Hepatocyte (in vitro differentiated cells): ENCODE results near the gene NHS. TPM values are rescaled to one million over a fixed set of nuclear protein-coding genes. Genes with fewer than 3 reads are reported as not detected.

Experiments
- DNase-seq: peaks from one replicate; pipeline ENCODE4 v3.0.0-alpha.2; 2016; ENCODE audit warnings: low spot score
- H2AFZ ChIP-seq: fragments of 200-600 bp; sonication (generic); 2 replicates; pipeline ENCODE4 v1.6.0; 2016; ENCODE audit warnings: antibody characterized with exemption, mild to moderate bottlenecking
- H3K27ac ChIP-seq: fragments of 200-600 bp; sonication (generic); 2 replicates; pipeline ENCODE4 v1.5.1; 2016; ENCODE audit warnings: mild to moderate bottlenecking
- H3K27me3 ChIP-seq: fragments of 200-600 bp; sonication (generic); 2 replicates; pipeline ENCODE4 v1.6.1; 2016
- H3K36me3 ChIP-seq: fragments of 200-600 bp; sonication (generic); replicated peaks from 2 replicates; pipeline ENCODE4 v1.5.1; 2016; ENCODE audit warnings: low read depth; ENCODE audit not compliant: insufficient read depth
- H3K4me1 ChIP-seq: fragments of 200-600 bp; sonication (generic); 2 replicates; pipeline ENCODE4 v1.5.1; 2016; ENCODE audit warnings: mild to moderate bottlenecking, moderate library complexity; ENCODE audit not compliant: insufficient read depth
- H3K4me2 ChIP-seq: fragments of 200-600 bp; sonication (generic); 2 replicates; pipeline ENCODE4 v1.6.0; 2016
- H3K4me3 ChIP-seq: fragments of 200-600 bp; sonication (generic); 2 replicates; pipeline ENCODE4 v1.5.1; 2016; ENCODE audit warnings: mild to moderate bottlenecking
- H3K79me2 ChIP-seq: fragments of 200-600 bp; sonication (generic); 2 replicates; pipeline ENCODE4 v1.6.0; 2017; ENCODE audit warnings: mild to moderate bottlenecking
- H3K9me2 ChIP-seq: fragments of 200-600 bp; sonication (generic); replicated peaks from 2 replicates; pipeline ENCODE4 v1.6.0; 2017; ENCODE audit warnings: mild to moderate bottlenecking; ENCODE audit not compliant: insufficient read depth
- H3K9me3 ChIP-seq: fragments of 200-600 bp; sonication (generic); 2 replicates; pipeline ENCODE4 v1.5.1; 2016; ENCODE audit warnings: low read depth, mild to moderate bottlenecking
- H4K20me1 ChIP-seq: fragments of 200-600 bp; sonication (generic); 2 replicates; pipeline ENCODE4 v1.6.0; 2016; ENCODE audit warnings: mild to moderate bottlenecking; ENCODE audit not compliant: insufficient read depth, poor library complexity, severe bottlenecking
- EZH2 ChIP-seq: fragments of 200-600 bp; sonication (generic); IDR thresholded peaks from 2 replicates; pipeline ENCODE4 v1.6.1; 2016; ENCODE audit warnings: antibody characterized with exemption, mild to moderate bottlenecking, borderline replicate concordance
- EZH2phosphoT487 ChIP-seq: fragments of 200-600 bp; sonication (generic); IDR thresholded peaks from one replicate; pipeline ENCODE4 v1.6.1; 2018; ENCODE audit warnings: antibody characterized with exemption, mild to moderate bottlenecking, low read depth, moderate library complexity; ENCODE audit not compliant: unreplicated experiment, severe bottlenecking
- WGBS: methylation state at CpG from one replicate; pipeline ENCODE4 v1.1.6; 2016; ENCODE audit warnings: low lambda C conversion rate; ENCODE audit errors: missing lambda C conversion rate; 5-methylcytosine and 5-hydroxymethylcytosine counted together
- polyA plus RNA-seq: library from polyadenylated mRNA; unstranded; fragments of >200 nt; fragmentation: Nextera tagmentation; extraction: Ambion mirVana; gene quantifications from 2 replicates; pipeline ENCODE4 v1.2.1, GENCODE V29; 2016
- total RNA-seq: library from RNA; depleted of rRNA; stranded (reverse); fragments of >200 nt; gene quantifications from 2 replicates; pipeline ENCODE4 v1.2.3, GENCODE V29; 2014
- TF ChIP-seq, protein P1 (sequence below): fragments of 200-600 bp; sonication (generic); IDR thresholded peaks from 2 replicates; pipeline ENCODE4 v1.5.1; 2016; ENCODE audit warnings: antibody characterized with exemption, mild to moderate bottlenecking; ENCODE audit not compliant: poor library complexity

NHS gene
- total and polyA plus RNA-seq, 2 experiments from 2014 or later = 0.35 to 3.1 TPM

DNA sequence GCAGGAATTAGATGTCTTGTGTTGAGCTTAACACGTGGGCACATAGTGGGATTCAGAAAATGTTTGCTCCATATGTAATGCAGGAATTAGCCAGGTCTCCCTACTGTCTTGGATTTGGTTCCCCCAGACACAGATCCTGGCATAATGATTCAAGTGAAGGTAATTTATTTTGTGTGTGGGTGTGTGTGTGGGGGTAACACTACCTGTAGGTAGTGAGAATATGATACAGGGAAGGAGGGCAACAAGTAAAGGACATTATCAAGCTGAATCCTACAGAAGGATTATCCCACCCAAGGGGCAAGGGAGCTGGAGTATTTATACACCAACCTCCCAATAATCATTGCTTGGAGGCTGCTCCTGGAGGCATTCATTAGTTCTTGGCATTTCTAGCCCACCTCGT lies 101.4 kb downstream of the NHS start:
- Histone ChIP-seq H3K4me3 (no peak overlapping the region), H3K27ac (no peak overlapping the region), H3K9me2 (no peaks in the 10 kb centered on the region), H4K20me1 (no peaks in the 10 kb centered on the region), H3K4me2 (no peak overlapping the region), H3K4me1 (no peaks in the 10 kb centered on the region), H3K9me3 (no peaks in the 10 kb centered on the region), H2AFZ (no peak overlapping the region), H3K27me3 (no peaks in the 10 kb centered on the region), H3K79me2 (no peaks in the 10 kb centered on the region), H3K36me3 (no peaks in the 10 kb centered on the region)
- TF ChIP-seq, protein P1, sequence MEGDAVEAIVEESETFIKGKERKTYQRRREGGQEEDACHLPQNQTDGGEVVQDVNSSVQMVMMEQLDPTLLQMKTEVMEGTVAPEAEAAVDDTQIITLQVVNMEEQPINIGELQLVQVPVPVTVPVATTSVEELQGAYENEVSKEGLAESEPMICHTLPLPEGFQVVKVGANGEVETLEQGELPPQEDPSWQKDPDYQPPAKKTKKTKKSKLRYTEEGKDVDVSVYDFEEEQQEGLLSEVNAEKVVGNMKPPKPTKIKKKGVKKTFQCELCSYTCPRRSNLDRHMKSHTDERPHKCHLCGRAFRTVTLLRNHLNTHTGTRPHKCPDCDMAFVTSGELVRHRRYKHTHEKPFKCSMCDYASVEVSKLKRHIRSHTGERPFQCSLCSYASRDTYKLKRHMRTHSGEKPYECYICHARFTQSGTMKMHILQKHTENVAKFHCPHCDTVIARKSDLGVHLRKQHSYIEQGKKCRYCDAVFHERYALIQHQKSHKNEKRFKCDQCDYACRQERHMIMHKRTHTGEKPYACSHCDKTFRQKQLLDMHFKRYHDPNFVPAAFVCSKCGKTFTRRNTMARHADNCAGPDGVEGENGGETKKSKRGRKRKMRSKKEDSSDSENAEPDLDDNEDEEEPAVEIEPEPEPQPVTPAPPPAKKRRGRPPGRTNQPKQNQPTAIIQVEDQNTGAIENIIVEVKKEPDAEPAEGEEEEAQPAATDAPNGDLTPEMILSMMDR = no peak
- TF ChIP-seq EZH2phosphoT487 = no peak
- TF ChIP-seq EZH2 = no peak
- no peak for DNase-seq
- 50% methylated on average over 2 of the region's 2 CpGs for WGBS

DNA sequence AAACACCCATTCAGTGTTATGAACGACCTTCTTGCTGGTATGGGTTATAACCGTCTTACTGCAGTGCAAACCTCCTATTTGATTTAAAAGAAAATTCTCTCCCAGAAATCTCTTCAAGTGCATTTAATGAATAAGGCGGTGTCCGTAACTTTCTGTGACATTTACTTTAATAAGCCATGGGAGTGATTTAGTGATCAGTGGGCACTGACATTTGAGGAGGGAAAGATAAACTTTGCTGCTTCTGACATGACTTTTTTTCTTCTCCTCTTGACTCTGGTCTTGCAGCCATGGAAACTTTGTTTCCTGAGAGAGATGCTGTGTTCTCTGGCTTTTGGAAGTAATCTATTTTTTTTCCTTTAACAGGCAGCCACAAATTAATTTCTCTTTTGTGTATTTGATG lies 106.1 kb downstream of the NHS start:
- 78% methylated on average over 4 of the region's 4 CpGs for WGBS
- no peak for DNase-seq
- Histone ChIP-seq H3K9me3 (no peaks in the 10 kb centered on the region), H3K4me1 (no peaks in the 10 kb centered on the region), H3K4me3 (no peak overlapping the region), H3K27ac (no peak overlapping the region), H3K27me3 (no peaks in the 10 kb centered on the region), H3K9me2 (no peaks in the 10 kb centered on the region), H4K20me1 (no peaks in the 10 kb centered on the region), H3K36me3 (no peaks in the 10 kb centered on the region), H2AFZ (no peak overlapping the region), H3K4me2 (no peak overlapping the region), H3K79me2 (no peaks in the 10 kb centered on the region)
- TF ChIP-seq EZH2phosphoT487 = no peak
- no peak for TF ChIP-seq EZH2
- TF ChIP-seq, protein P1 = no peak

DNA sequence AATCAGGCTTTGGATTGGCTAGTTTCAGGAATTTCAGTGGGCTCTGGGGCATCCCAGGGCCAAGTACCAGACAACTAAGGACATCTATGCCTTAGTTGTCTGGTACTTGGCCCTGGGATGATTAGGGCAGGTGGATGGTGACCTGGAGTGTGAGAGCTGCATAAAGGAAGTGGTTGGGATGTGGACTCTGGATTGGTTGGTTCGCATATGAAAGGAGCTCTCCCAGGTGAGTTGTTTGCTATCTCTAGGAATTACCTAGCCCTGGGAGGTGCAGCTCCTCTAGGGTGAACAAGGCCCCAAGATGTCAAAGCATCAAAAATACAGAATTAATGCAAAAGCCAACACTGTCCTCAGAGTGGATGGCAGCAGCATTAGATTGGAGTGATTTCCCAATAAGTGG lies 109.6 kb downstream of the NHS start:
- Histone ChIP-seq H4K20me1 (no peaks in the 10 kb centered on the region), H3K79me2 (no peaks in the 10 kb centered on the region), H3K9me3 (no peaks in the 10 kb centered on the region), H3K27me3 (no peaks in the 10 kb centered on the region), H3K4me3 (no peak overlapping the region), H2AFZ (no peak overlapping the region), H3K4me2 (no peak overlapping the region), H3K27ac (no peak overlapping the region), H3K9me2 (no peaks in the 10 kb centered on the region), H3K36me3 (no peaks in the 10 kb centered on the region), H3K4me1 (no peaks in the 10 kb centered on the region)
- 87% methylated on average over 1 of the region's 1 CpG for WGBS
- DNase-seq = no peak
- TF ChIP-seq EZH2 (no peak), EZH2phosphoT487 (no peak)
- TF ChIP-seq, protein P1 = no peak

DNA sequence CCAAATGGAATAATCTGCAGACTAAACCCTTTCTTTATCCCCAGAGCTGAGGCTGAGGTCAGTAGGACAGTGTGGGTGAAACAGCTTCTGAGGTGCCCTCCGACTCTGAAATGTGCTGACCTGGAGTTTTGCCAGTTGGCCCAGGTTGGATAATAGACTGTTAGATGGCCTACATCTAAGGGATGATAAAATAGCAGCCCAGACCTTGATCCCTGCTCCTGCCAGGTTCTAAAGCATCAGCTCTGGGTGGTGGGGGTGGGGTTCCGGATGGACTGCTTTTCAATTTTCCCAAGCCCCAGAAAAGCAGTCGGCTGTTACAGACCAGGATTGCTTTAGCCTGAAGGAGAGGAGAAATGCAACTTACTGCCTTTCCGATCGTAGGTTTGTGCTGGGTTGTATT lies 110.4 kb downstream of the NHS start:
- no peak overlapping the region for H3K4me2 ChIP-seq
- TF ChIP-seq, protein P1 = no peak
- TF ChIP-seq EZH2 (no peak), EZH2phosphoT487 (no peak)
- DNase-seq = no peak
- 74% methylated on average over 5 of the region's 5 CpGs for WGBS
- no peaks in the 10 kb centered on the region for H3K27me3 ChIP-seq
- no peaks in the 10 kb centered on the region for H3K36me3 ChIP-seq
- H3K79me2 ChIP-seq = no peaks in the 10 kb centered on the region
- H2AFZ ChIP-seq = no peak overlapping the region
- no peaks in the 10 kb centered on the region for H3K4me1 ChIP-seq
- H4K20me1 ChIP-seq = no peaks in the 10 kb centered on the region
- H3K27ac ChIP-seq = no peak overlapping the region
- H3K9me2 ChIP-seq = no peaks in the 10 kb centered on the region
- H3K4me3 ChIP-seq = no peak overlapping the region
- no peaks in the 10 kb centered on the region for H3K9me3 ChIP-seq
